Measurements from ENCODE around the gene GAB2.

Gene GAB2

DNA sequence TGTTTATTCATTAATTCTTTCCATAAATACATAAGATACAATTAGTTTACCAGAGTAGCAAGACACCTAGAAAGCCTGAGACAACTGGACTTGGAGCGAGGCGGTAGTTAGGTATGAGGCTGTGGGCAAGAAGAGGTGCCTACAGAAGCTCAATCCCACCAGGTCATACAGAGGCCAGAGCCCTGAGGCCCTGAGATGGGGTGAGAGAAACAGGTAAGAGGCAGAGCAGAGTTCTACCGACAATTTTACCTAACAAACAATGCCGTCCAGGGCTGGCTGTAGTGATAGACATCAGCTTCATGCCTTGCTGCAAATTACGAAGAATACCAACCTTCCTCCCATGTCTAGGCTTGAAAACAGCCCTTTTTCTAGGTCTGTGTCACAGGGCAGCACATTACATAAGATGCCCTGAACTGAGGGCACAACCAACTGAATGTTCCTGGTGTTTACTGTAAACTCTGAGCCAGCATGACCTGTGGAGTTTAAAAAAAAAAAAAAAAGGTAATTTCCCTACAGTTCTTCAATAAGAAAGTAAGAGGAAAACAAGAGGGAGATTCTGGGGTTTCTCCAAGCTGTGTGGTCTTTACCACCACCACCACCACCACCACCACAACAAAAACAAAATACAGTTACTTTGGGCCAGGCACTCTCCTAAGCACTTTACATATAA, 105.8 kb downstream of the GAB2 start:
- Histone ChIP-seq H3K27me3 (replicated peaks in 2 of 5; ENCODE audit: control insufficient read depth in 4 of 5, insufficient read depth in 5 of 5, low read length in 4 of 5) (no peaks in the 10 kb centered on the region), H3K9me3 (ENCODE audit: control extremely low read depth in 1 of 5, control insufficient read depth in 4 of 5, insufficient read depth in 2 of 5, low read depth in 1 of 5, low read length in 4 of 5) (no peaks in the 10 kb centered on the region), H3K27ac (ENCODE audit: insufficient read depth in 1 of 2, low read depth in 1 of 2, low read length in 2 of 2, poor library complexity in 1 of 2, severe bottlenecking in 2 of 2) (no peak overlapping the region), H3K4me3 (ENCODE audit: control insufficient read depth in 1 of 7, extremely low read depth in 1 of 7, insufficient read depth in 4 of 7, low read depth in 2 of 7, low read length in 6 of 7) (no peak overlapping the region), H3K4me1 (ENCODE audit: control extremely low read depth in 1 of 4, control insufficient read depth in 4 of 4, insufficient read depth in 4 of 4, low read length in 3 of 4) (peaks cover 5 to 38% (median 25%) of the 10 kb centered on the region in 4 experiments), H3K36me3 (ENCODE audit: control insufficient read depth in 4 of 4, insufficient read depth in 4 of 4, low read length in 3 of 4) (peaks cover 0 to 2% (median 0%) of the 10 kb centered on the region in 4 experiments)
- WGBS (ENCODE audit: insufficient coverage) = 93% methylated on average over 3 of the region's 5 CpGs
- ChIA-PET CTCF (interaction anchor here (1.0 to 2.0 kb wide), 5 partner anchors 13 to 117 kb away, joined by 3 to 6 read pairs (median 4); no protein-coding TSS in a partner anchor), POLR2A (interaction anchor here (0.6 to 0.7 kb wide), 2 partner anchors 109 to 1981 kb away, joined by 5 to 6 read pairs; no protein-coding TSS in a partner anchor)
- DNase-seq = peak in 2 of 3 donors; percentile 38 to 53

DNA sequence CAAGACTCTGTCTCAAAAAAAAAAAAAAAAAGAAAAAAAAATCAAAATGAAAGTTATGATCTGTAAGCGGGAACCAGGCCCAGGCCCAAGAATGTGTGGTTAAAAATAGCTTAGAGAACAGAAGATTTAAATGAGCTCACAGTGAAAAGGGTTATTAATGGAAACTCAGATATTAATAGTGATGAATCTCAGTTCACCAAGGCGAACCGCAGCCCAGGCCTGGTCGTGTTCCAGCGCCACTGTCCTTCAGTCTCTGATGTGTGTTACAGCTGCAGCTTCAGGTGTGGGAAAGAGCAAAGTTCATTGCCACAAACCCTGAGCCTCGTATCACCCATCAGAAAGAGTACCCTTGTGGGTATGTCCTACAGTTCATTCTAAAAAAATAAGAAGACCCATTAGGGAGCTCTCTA, 107.1 kb downstream of the GAB2 start:
- peak in 1 of 3 donors; percentile 30 for DNase-seq
- Histone ChIP-seq H3K27me3 (replicated peaks in 2 of 5; ENCODE audit: control insufficient read depth in 4 of 5, insufficient read depth in 5 of 5, low read length in 4 of 5) (no peaks in the 10 kb centered on the region), H3K4me1 (ENCODE audit: control extremely low read depth in 1 of 4, control insufficient read depth in 4 of 4, insufficient read depth in 4 of 4, low read length in 3 of 4) (peaks cover 5 to 38% (median 25%) of the 10 kb centered on the region in 4 experiments), H3K27ac (ENCODE audit: insufficient read depth in 1 of 2, low read depth in 1 of 2, low read length in 2 of 2, poor library complexity in 1 of 2, severe bottlenecking in 2 of 2) (no peak overlapping the region), H3K9me3 (ENCODE audit: control extremely low read depth in 1 of 5, control insufficient read depth in 4 of 5, insufficient read depth in 2 of 5, low read depth in 1 of 5, low read length in 4 of 5) (no peaks in the 10 kb centered on the region), H3K4me3 (ENCODE audit: control insufficient read depth in 1 of 7, extremely low read depth in 1 of 7, insufficient read depth in 4 of 7, low read depth in 2 of 7, low read length in 6 of 7) (no peak overlapping the region), H3K36me3 (ENCODE audit: control insufficient read depth in 4 of 4, insufficient read depth in 4 of 4, low read length in 3 of 4) (peaks cover 0 to 2% (median 0%) of the 10 kb centered on the region in 4 experiments)
- CTCF ChIA-PET = interaction anchor here (1.2 to 2.0 kb wide), 5 partner anchors 12 to 105 kb away, joined by 3 to 6 read pairs (median 4); no protein-coding TSS in a partner anchor
- POLR2A ChIA-PET = interaction anchor here (0.6 kb wide), 1 partner anchor 109 kb away, joined by 4 read pairs; no protein-coding TSS in a partner anchor
- WGBS (ENCODE audit: insufficient coverage) = 54% methylated on average over 6 of the region's 6 CpGs

DNA sequence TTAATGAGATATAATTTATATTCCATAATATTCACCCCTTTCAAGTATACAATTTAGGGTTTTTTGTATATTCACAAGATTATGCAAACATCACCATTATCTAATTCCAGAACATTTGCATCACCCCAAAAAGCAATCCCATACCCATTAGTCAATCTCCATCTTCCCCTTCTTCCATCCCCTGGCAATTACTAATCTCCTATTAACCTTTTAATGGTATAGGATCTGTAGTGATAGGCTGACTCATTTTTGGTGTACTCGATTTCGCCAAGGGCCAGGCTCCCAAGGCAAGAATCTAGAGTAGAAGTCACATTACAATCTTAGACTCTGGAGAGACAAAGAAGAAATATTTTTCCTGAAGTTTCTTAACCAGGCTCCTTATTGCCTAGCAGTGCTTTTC, 113.4 kb downstream of the GAB2 start:
- Histone ChIP-seq H3K36me3 (ENCODE audit: control insufficient read depth in 4 of 4, insufficient read depth in 4 of 4, low read length in 3 of 4) (peaks cover 0 to 2% (median 0%) of the 10 kb centered on the region in 4 experiments), H3K9me3 (ENCODE audit: control extremely low read depth in 1 of 5, control insufficient read depth in 4 of 5, insufficient read depth in 2 of 5, low read depth in 1 of 5, low read length in 4 of 5) (peaks cover 0 to 3% (median 0%) of the 10 kb centered on the region in 5 experiments), H3K4me3 (ENCODE audit: control insufficient read depth in 1 of 7, extremely low read depth in 1 of 7, insufficient read depth in 4 of 7, low read depth in 2 of 7, low read length in 6 of 7) (no peak overlapping the region), H3K4me1 (ENCODE audit: control extremely low read depth in 1 of 4, control insufficient read depth in 4 of 4, insufficient read depth in 4 of 4, low read length in 3 of 4) (peaks cover 0 to under 1% (median 0%) of the 10 kb centered on the region in 4 experiments), H3K27ac (ENCODE audit: insufficient read depth in 1 of 2, low read depth in 1 of 2, low read length in 2 of 2, poor library complexity in 1 of 2, severe bottlenecking in 2 of 2) (no peak overlapping the region), H3K27me3 (replicated peaks in 2 of 5; ENCODE audit: control insufficient read depth in 4 of 5, insufficient read depth in 5 of 5, low read length in 4 of 5) (no peaks in the 10 kb centered on the region)
- CTCF ChIA-PET = interaction anchor here (0.6 kb wide), 1 partner anchor 112 kb away, joined by 3 read pairs; no protein-coding TSS in a partner anchor
- POLR2A ChIA-PET = no interaction called here
- DNase-seq = no peak
- no CpG with 5 or more reads among the region's 2 CpGs for WGBS (ENCODE audit: insufficient coverage)

DNA sequence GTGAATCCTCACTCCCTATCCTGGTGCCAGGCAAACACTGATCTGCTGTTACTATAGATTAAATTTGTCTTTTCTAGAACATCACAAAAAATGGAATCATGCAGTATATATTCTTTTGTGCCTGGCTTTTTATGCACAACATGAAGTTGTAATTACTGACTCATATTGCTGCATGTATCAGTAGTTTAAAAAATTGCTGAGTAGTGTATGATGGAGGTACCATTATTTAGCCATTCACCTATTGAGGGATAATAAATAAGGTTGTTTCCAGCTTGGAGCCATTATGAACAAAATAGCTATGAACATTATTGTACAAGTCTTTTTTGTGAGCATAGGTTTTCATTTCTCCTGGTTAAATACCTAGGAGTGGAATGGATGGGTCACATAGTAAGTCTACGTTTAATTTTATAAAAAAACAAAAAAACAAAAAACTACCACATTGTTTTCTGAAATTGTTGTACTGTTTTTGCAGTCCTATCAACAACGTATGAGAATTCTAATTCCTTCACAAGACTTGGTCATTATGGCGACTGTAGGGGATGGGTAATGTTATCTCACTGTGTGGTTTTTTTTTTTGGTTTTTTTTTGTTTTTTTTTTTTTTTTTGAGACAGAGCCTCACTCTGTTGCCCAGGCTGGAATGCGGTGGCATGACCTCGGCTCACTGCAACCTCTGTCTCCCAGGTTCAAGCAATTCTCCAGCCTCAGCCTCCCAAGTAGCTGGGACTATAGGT, 117.3 kb downstream of the GAB2 start:
- WGBS (ENCODE audit: insufficient coverage) = no CpG with 5 or more reads among the region's 5 CpGs
- ChIA-PET POLR2A (no interaction called here), CTCF (interaction anchor here (0.7 to 1.8 kb wide), 2 partner anchors 11 to 93 kb away, joined by 4 read pairs; no protein-coding TSS in a partner anchor)
- Histone ChIP-seq H3K27me3 (replicated peaks in 2 of 5; ENCODE audit: control insufficient read depth in 4 of 5, insufficient read depth in 5 of 5, low read length in 4 of 5) (no peaks in the 10 kb centered on the region), H3K4me3 (ENCODE audit: control insufficient read depth in 1 of 7, extremely low read depth in 1 of 7, insufficient read depth in 4 of 7, low read depth in 2 of 7, low read length in 6 of 7) (no peak overlapping the region), H3K9me3 (ENCODE audit: control extremely low read depth in 1 of 5, control insufficient read depth in 4 of 5, insufficient read depth in 2 of 5, low read depth in 1 of 5, low read length in 4 of 5) (peaks cover 0 to 3% (median 0%) of the 10 kb centered on the region in 5 experiments), H3K36me3 (ENCODE audit: control insufficient read depth in 4 of 4, insufficient read depth in 4 of 4, low read length in 3 of 4) (peaks cover 0 to 5% (median 1%) of the 10 kb centered on the region in 4 experiments), H3K4me1 (ENCODE audit: control extremely low read depth in 1 of 4, control insufficient read depth in 4 of 4, insufficient read depth in 4 of 4, low read length in 3 of 4) (peaks cover 0 to 3% (median 0%) of the 10 kb centered on the region in 4 experiments), H3K27ac (ENCODE audit: insufficient read depth in 1 of 2, low read depth in 1 of 2, low read length in 2 of 2, poor library complexity in 1 of 2, severe bottlenecking in 2 of 2) (no peak overlapping the region)
- no peak for DNase-seq

DNA sequence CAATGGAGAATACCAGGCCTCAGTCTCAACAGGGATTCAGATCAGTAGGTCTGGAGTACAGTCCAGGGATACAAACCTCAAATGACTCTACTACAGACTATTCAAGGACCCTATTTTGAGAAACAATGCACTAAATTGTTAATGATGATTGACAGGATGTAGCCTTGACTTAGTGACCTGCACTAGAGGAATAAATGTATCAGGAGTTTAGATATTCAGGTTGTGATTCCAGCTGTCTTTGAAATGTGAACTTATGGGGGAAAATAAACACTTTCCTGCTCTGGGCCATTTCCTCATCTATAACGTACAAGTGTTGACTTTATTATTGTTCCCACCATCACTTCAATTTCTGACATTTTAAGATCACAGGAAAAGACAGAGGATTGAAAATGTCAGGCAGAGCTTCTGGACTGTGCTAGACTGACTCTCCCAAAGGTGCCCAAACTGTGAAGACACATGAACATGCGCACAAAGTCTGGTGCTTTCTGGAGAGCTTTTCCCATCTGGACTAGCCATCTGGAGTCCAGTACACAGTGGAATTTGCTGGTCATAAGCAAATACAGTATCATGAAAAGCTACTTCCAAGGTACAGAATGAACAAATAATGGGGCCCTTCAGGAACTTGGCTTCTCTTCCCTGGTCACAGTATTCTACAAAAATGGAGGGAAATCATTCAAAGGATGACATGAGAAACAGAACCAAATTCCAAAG, 118.5 kb downstream of the GAB2 start:
- H3K27me3 ChIP-seq (replicated peaks in 2 of 5; ENCODE audit: control insufficient read depth in 4 of 5, insufficient read depth in 5 of 5, low read length in 4 of 5) = no peaks in the 10 kb centered on the region
- 80% methylated on average over 1 of the region's 2 CpGs for WGBS (ENCODE audit: insufficient coverage)
- ChIA-PET CTCF (interaction anchor here (0.7 to 1.8 kb wide), 4 partner anchors 12 to 265 kb away, joined by 3 to 4 read pairs (median 4); no protein-coding TSS in a partner anchor), POLR2A (interaction anchor here (0.6 kb wide), 1 partner anchor 8 kb away, joined by 4 read pairs; no protein-coding TSS in a partner anchor)
- H3K4me3 ChIP-seq (ENCODE audit: control insufficient read depth in 1 of 7, extremely low read depth in 1 of 7, insufficient read depth in 4 of 7, low read depth in 2 of 7, low read length in 6 of 7) = no peak overlapping the region
- H3K9me3 ChIP-seq (ENCODE audit: control extremely low read depth in 1 of 5, control insufficient read depth in 4 of 5, insufficient read depth in 2 of 5, low read depth in 1 of 5, low read length in 4 of 5) = peaks cover 0 to 3% (median 0%) of the 10 kb centered on the region in 5 experiments
- no peak for DNase-seq
- H3K36me3 ChIP-seq (ENCODE audit: control insufficient read depth in 4 of 4, insufficient read depth in 4 of 4, low read length in 3 of 4) = peaks cover 0 to 5% (median 1%) of the 10 kb centered on the region in 4 experiments
- no peak overlapping the region for H3K27ac ChIP-seq (ENCODE audit: insufficient read depth in 1 of 2, low read depth in 1 of 2, low read length in 2 of 2, poor library complexity in 1 of 2, severe bottlenecking in 2 of 2)
- peaks cover 0 to 3% (median 0%) of the 10 kb centered on the region in 4 experiments for H3K4me1 ChIP-seq (ENCODE audit: control extremely low read depth in 1 of 4, control insufficient read depth in 4 of 4, insufficient read depth in 4 of 4, low read length in 3 of 4)

DNA sequence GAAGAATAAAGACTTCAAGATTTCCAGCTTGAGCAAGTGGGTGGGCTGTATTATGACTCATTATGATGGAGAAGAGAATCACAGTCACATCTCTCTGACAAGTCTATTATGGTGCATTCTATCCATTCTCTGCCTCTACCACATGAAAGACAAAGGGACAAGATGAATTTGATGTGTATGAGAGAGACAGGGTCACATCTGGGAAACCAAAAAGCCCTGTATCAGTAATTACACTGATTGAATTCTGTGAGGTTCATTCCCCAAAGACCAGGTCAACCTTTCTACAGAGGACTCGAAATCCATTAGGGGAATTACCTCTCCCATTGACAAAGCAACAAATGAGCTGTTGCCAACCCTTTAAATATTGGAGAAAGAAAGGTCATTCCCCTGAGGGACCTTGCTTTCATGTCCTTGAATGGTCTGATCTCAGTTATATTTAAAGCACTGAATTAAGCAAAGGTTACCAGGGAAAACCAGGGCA, 119.3 kb downstream of the GAB2 start:
- Histone ChIP-seq H3K9me3 (ENCODE audit: control extremely low read depth in 1 of 5, control insufficient read depth in 4 of 5, insufficient read depth in 2 of 5, low read depth in 1 of 5, low read length in 4 of 5) (peaks cover 0 to 3% (median 0%) of the 10 kb centered on the region in 5 experiments), H3K27me3 (replicated peaks in 2 of 5; ENCODE audit: control insufficient read depth in 4 of 5, insufficient read depth in 5 of 5, low read length in 4 of 5) (no peaks in the 10 kb centered on the region), H3K4me1 (ENCODE audit: control extremely low read depth in 1 of 4, control insufficient read depth in 4 of 4, insufficient read depth in 4 of 4, low read length in 3 of 4) (peaks cover 0 to 7% (median 0%) of the 10 kb centered on the region in 4 experiments), H3K4me3 (ENCODE audit: control insufficient read depth in 1 of 7, extremely low read depth in 1 of 7, insufficient read depth in 4 of 7, low read depth in 2 of 7, low read length in 6 of 7) (no peak overlapping the region), H3K36me3 (ENCODE audit: control insufficient read depth in 4 of 4, insufficient read depth in 4 of 4, low read length in 3 of 4) (peaks cover 0 to 5% (median 1%) of the 10 kb centered on the region in 4 experiments), H3K27ac (ENCODE audit: insufficient read depth in 1 of 2, low read depth in 1 of 2, low read length in 2 of 2, poor library complexity in 1 of 2, severe bottlenecking in 2 of 2) (no peak overlapping the region)
- DNase-seq = no peak
- ChIA-PET POLR2A (no interaction called here), CTCF (interaction anchor here (0.5 to 1.8 kb wide), 4 partner anchors 12 to 472 kb away, joined by 3 to 4 read pairs (median 4); no protein-coding TSS in a partner anchor)
- WGBS (ENCODE audit: insufficient coverage) = no CpG with 5 or more reads among the region's 1 CpG
